GM21528 (cell line): ENCODE measurements around the gene ZFP1.
"Not testable (repeated sequence)": the region's sequence is repeated elsewhere in the genome, so short reads cannot be mapped to it uniquely, and the experiment has no call there.

Experiments
- ATAC-seq: cut with Tn5 transposase; IDR thresholded peaks from one replicate; pipeline ENCODE4 v1.9.1; 2021; ENCODE audit warnings: mild to moderate bottlenecking, moderate library complexity; ENCODE audit not compliant: unreplicated experiment, low FRiP score

Gene ZFP1

DNA sequence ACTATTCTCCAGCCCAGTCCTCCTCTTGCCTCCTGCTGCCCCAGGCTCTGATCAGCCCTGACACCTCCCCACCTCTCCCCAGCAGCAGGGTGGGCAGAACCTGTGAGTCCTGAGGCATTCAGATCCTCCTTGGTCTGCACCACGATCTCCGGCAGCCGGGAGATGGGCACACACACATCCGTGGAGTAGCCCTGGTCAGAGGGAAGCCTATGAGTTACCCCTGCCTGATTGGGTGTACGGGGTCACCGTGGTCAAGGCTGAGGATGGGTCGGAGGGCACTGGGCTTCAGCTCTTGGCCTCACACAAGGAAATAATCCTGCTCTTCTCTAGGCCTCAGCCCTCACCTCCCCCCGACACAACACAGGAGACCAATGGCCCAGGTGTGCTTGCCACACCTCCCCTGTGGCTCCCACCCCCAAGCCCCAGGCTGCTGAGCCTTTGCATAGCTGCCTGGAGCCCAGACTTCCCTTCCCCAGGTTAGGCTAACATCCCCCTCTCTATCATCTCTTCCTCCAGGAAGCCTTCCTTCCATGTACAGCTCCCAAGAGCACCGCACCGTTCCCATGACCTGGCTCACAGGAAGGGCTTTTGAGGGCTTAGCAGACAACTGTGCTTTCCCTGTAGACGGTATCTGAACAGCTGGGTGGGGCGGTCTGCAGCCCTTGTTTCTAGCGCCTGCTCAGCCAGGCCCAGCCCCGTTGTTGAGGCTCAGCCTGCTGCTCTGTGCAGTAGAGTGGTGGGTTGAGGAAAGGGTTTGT lies 35.4 kb upstream of the ZFP1 start:
- ATAC-seq = no peak

DNA sequence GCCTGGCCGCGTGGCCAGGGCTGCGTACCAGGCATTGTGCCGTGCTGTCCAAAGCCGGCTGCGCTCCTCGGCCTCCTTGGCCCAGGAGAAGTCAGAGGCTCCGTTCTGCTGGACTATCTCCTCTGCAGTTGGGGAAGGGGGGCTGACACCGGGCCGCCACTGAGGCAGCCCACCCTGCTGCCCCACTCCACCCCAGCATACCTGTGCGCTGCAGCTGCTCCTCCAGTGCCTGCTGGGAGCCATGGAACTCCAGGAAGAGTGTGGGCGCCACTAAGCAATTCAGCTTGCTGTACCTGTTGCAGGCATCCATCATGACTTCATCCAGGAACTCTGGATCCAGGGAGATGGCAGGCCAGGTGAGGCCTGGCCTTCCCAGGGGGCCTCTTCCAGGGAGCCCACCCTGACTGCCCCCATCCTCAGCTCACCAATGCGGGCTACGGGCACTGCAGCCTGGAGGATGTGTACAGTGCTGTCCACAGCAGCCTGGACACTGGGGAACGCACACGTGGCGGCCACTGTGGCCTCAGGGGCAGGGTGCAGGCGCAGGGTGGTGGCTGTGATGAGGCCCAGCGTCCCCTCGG lies 34.7 kb upstream of the ZFP1 start:
- ATAC-seq = no peak

DNA sequence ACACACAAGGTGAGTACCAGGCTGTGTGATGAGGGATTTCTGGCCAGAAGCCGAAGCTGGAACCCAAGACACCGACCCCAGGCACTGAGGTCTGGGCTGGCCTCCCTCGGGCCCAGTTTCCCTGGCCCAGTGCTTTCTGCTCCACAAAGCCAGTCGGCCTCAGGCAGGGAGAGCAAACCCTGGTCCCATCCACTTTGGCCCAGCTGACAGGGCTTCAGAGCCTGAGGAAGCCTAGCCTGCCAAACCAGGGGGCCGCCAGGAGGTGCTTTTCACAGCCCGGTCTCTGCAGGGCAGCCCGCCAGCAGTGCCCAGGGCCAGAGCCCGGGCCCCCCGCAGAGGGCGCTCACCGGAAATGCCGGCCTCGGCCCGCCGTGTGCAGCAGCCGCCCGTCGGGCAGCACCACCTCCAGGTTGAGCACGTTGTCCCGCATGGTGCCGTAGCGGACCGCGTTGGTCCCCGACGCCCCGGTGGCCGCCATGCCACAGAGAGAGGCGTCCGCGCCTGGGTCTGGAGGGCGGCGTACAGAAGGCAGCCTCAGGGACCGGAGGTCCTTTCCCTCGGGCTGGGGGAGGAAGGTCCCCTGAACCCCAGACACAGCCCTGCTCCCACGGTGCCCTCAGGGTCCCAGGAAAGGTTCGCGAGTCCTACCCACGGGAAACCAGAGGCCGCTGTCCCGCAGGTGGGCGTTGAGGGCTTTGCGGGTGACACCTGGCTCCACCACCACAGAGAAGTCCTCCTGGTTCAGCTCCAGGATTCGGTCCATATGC lies 34.0 kb upstream of the ZFP1 start:
- no peak for ATAC-seq

DNA sequence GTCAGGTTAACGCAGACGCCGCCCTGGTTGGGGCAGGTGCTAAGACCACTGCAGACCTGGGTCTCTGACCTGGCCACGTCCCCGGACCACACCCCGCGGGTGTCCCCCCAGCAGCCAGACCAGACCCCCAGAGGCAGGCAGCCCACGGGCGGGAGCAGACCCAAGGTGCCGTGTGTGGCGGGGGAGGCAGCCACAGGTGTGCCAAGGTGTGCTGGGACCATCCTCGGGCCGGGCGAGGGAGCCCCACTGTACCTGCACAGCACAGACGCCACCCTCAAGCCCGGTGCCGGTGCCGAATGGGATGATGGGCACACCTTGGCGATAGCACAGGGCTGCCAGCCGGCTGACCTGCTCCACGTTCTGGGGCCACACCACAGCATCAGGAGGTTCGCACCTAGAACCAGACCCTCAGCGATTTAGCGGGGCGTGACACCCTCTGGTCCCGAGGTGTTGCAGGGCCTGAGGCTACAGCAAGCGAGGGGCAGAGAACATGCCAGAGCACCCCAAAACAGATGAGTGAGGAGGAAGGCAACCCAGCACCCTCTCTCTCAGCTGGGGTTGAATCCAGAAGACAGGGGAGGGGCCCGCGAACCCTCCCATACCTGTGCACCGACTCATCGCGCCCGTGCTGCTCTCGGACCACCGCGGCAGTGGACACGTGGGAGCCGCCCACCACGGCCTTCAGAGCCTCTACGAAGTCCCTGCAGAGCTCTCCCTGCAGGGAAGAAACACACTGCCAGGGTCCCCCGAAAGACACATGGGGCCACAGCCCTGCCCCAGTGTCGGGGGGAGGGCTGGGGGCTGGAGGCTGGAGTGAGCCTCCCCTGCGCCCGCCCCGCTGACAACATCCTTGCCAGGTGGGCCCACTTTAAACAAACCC lies 33.1 kb upstream of the ZFP1 start:
- no peak for ATAC-seq

DNA sequence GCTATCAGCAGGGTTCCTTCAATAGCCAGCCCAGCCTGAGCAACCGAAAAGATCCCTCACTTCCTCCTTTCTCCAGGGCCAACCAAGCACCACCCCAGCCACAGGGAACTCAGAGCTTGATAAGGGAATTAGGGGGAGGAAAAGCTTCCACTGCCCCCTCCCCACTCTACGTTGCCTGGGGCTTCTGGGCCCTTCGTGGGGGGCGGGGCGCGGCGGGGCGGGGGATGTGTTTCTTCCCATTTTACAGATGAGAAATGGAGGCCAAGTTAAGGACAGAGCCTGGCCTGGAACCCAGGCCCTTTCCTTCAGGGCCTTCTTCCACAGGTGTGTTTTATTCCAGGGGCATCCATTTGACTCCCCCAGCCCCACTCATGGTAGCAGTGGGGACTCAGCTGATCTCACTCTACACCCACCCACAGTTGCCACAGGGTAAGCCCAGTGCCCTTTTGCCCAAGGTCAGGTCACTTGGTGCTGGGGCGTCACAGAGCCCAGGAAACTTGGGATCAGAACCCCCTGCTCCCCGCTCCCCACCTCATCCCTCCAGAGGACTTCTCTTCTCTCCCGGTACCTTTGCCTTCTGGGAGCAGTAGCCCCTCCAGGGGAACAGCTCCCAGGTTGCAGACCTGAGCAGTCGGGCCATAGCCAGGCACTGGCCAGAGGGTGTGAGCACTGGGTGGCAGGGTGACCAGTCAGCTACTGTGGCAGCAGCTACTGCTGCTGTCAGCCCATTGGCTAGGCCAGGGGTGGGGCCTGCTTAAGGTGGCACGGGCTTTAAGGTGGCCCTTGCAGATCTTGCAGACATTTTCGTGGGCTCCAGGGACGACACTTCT lies 32.0 kb upstream of the ZFP1 start, which contains the start of gene LDHD:
Gene LDHD, minus strand, starts transcription at position 700 of the 830 bp plus-strand sequence. Its CDS starts 60 bp downstream, at position 640.
- no peak for ATAC-seq

DNA sequence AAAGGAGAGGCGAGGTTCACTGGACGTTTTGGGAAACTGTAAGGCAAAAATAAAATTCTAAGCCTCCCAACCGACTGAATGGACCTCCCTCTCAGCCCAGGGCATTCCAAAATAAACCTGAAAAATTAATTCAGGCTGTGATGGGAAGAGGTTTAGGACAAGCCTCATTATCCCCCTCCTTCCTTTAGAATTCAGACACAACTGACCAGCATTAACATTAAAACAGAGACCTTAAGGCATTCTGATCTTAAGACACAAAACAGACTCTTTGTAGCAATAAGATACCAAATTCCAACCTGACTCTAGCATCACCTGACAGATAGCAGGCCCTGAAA lies 31.4 kb upstream of the ZFP1 start:
- no peak for ATAC-seq

DNA sequence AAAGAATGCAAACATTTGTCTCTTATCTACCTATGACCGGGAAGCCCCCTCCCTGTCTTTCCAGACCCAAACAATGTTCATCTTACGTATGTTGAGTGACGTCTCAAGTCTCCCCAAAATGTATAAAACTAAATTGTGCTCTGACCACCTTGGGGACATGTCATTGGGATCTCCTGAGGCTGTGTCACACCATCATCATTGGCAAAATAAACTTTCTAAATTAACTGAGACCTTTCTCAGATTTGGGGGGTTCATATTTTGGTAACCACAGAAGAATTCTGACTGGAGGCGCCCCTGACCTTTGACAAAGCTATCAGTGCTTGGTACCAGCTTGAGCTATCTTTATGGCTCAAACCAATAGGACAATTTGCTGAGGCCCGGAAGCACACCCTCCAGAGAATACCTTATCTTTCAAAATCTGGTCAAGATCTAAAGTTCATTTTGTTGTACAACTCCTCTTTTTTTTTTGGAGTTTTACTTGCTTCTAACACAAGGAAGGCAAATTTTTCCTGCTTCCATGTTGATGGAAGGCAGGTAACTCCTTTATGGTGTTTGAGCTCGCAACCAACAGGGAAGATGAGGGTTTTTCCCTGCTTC lies 29.3 kb upstream of the ZFP1 start:
- no peak for ATAC-seq

DNA sequence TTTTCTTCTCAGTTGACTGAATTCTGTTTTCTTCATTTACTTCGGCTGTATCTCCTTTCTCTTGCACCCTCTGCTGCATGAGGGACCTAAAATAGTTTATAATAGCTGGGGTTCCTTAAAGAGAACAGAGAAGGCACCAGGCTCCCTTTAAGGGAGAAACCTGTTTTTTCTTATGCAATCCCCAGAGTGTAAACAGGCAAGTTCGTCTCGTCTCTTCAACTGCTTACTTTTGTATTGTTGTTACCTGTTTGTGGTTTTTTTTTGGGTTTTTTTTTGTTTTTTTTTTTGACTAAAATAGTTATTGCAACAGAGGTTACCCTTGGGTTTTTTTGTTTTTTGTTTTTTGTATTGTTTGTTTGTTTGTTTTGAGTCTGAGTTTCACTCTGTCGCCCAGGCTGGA lies 28.1 kb upstream of the ZFP1 start:
- ATAC-seq = no peak

DNA sequence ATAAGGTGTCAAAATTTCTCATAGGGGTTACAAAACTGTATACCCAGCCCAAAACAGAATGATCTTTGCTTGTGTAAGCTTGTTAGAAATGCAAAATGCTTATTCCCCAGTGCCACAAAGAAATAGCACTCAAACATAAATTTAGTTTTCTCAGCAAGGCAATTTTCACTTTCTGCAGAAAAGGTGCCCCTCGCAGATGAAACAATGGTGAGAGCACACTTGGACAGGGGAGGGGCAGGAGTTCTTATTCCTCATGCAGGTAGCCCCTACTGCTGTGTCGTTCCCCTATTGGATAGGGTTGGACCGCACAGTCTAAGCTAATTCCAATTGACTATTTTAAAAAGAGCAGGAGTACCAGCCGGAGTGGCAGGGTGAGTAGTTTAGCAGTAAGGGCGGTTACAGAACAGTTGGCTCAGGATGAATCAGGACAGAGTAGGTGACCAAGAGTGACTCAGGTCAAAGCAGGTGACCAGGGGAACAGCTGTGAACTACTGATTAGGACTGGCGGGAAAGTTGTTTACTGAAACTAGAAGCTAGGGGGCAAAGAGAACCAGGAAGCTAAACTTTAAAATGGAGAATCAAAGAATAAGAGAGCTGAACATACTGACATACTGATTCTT lies 26.3 kb upstream of the ZFP1 start:
- ATAC-seq = no peak

DNA sequence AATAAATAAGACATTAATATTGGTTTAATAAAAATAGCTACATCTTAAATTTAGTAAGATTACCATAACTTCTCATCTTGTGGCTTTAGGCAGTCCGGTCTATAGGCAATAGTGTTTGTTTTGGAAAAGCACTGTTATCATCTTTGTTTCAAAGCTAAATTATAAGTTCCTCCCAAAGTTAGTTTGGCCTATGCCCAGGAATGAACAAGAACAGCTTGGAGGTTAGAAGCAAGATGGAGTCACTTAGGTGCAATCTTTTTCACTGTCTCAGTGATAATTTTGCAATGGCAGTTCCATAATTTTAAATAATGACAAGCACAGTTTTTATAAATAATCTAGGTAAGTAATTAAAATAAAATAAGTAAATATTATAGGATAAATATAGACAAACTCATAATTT lies 25.7 kb upstream of the ZFP1 start:
- ATAC-seq = no peak

DNA sequence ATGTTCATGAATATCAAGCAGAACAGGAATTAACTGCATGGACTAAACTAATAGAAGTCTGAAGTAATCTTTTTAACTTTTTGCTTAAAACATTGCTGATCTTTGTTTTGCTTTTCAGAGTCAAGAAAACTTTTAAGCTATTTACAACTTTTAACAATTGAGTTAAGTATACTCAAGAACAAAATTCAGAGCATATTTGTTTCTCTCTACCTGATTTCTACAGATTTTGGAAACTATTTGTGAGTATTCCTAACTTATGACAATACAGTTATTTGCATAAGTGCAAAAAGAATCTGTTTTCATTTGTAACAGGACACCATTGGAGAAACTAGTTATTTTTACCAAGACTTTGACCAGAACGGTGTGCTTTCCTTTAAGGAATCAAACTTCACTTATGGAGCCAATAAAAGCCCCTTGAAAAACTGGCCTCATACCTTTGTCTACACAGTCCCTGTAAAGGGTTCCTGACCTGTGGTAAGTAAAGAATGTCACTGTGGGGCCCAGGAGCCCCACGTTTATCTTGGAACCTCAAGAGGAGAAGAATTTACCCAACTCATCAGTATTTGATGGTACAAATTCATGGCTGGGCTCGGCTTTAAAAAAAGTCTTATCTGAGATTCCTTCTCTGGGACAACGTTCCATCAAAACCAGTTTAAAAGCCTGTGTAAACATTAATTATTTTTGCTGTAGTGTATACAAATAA lies 20.5 kb upstream of the ZFP1 start:
- ATAC-seq = no peak

DNA sequence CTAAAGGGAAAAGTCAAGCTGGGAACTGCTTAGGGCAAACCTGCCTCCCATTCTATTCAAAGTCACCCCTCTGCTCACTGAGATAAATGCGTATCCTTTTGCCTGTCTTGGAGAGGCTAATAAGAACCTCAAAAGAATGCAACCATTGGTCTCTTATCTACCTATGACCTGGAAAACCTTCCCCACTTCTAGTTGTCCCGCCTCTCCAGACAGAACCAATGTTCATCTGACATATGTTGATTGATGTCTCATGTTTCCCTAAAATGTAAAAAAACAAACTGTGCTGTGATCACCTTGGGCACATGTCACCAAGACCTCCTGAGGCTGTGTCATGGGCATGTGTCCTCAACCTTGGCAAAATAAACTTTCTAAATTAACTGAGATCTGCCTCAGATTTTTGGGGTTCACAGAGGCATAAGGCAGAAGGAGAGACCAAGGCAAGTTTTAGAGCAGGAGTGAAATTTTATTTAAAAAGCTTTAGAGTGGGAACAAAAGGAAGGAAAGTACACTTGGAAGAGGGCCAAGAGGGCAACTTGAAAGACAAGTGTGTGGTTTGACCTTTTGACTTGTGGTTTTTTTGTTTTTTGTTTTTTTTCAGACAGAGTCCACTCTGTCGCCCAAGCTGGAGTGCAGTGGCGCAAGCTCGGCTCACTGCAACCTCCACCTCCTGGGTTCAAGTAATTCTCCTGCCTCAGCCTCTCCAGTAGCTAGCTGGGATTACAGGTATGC lies 18.7 kb upstream of the ZFP1 start:
- not testable (repeated sequence) for ATAC-seq

DNA sequence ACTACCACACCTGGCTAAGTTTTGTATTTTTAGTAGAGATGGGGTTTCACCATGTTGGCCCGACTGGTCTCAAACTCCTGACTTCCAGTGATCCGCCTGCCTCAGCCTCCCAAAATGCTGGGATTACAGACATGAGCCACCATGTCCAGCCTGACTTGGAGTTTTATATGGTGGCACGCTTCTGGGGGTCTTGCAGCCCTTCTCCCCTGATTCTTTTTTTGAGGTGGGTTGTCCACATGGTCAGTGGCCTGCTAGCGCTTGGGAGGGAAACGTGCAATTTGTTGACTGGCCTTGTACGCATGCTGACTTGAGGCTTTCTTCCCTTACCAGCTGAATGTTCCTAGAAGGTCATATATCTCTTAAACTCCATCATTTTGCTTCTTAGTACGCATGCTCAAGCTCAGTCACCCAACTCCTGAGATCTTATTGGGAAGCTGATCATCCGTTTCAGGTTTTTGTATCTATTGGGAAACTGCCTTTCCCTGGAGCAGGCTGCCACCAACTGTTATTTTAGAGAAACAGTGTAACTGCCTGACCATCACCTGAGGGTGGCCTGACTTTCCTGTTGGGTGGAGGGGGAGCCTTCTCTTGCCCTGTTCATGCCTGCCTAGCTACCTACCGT lies 18.1 kb upstream of the ZFP1 start:
- ATAC-seq = no peak

DNA sequence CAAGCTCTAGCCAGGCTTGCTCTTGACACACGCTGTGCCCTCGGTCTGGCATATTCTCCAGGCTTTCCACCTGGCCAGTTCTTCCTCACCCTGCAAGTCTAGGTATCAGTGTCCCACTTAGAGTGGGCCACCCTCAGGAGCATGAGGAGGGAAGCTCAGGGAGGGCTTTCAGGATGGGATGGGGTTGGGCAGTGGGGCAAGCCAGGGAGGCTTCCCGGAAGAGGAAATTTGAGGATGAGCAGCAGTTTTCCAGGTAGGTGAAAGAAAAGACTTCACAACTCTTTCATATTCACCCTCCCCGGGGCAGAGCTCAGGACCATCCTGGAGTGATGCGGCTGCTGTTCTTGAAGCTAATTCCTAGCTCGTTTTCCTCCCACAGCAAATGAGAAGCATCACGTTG lies 17.2 kb upstream of the ZFP1 start:
- no peak for ATAC-seq

DNA sequence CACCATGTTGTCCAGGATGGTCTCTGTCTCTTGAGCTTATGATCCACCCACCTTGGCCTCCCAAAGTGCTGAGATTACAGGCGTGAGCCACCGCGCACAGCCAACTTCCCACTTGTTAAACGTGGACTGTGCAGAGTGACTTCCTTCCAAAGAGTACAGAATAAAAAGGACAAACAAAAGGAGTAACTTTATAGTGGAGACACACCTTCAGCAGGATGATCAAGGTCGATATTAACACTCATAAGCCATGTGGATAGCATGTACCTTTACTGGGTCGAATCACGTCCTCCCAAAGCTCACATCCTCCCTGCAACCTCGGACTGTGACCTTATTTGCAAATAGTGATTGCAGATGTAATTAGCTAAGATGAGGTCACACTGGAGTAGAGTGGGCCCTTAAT lies 10.1 kb upstream of the ZFP1 start:
- no peak for ATAC-seq

DNA sequence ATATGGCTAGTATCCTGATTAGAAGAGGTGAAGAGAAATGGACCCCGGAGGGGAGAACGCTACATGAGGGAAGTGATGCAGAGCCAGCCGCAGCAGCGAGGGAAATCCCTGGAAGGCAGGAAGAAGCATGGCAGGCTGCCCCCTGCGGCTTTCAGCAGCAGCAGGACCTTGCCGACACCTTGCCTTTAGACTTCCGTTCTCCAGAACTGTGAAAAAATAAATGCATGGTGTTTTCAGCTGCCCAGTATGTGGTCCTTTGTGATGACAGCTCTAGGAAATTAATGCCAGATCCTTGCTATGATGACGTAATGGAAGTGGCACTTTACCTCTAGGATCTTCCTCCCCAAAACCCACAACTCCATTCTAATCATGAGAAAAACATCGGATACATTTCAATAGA lies 9.7 kb upstream of the ZFP1 start:
- ATAC-seq = no peak

DNA sequence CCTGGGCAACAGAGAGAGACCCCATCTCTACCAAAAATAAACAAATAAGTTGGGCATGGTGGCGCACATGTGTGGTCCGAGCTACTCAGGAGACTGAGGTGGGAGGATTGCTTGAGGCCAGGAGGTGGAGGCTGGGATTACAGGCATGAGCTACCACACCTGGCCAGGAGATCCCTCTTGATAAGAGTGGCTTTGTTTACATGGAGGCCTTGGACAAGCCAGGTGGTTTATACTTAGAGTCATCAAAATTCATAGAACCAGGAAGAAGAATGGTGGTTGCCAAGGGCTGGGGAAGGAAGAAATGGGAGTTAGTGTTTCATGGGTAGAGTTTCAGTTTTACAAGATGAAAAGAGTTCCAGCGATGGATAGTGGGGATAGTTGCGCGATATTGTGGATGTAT lies 8.8 kb upstream of the ZFP1 start:
- no peak for ATAC-seq
